SK-N-SH (cell line): ENCODE data around the gene ANAPC16. TPM values are rescaled to one million over a fixed set of nuclear protein-coding genes. Genes with fewer than 3 reads are reported as not detected.

Experiments
- CTCF ChIA-PET: fragments of 300-600, 350-600 bp; formaldehyde crosslinking; extraction: SDS; loops from one replicate; lab custom pipeline; 2021; lab: Yijun Ruan, JAX
- POLR2A ChIA-PET: fragments of 350-600 bp; sonication (Branson Sonifier 250); formaldehyde crosslinking; extraction: SDS; loops from one replicate; lab custom pipeline; 2020; ENCODE audit warnings: antibody characterized with exemption, inconsistent platforms; lab: Yijun Ruan, JAX
- DNase-seq: peaks from one replicate; pipeline ENCODE4 v3.0.0; 2012
- H2AFZ ChIP-seq: fragments of 200-600 bp; sonication (generic); 2 replicates; pipeline ENCODE4 v1.8.1; 2016; ENCODE audit warnings: antibody characterized with exemption, mild to moderate bottlenecking, low read depth
- H3F3A ChIP-seq: fragments of 200-600 bp; sonication (generic); replicated peaks from 2 replicates; pipeline ENCODE3; 2016; ENCODE audit warnings: antibody characterized with exemption, mild to moderate bottlenecking; ENCODE audit not compliant: insufficient read depth
- H3K27ac ChIP-seq, 2 experiments: fragments of 200-500 bp in 1 of 2; fragments of 200-600 bp in 1 of 2; sonication (Bioruptor generic) in 1 of 2; sonication (generic), shearing (Covaris generic) in 1 of 2; 2 replicates each; pipeline versions ENCODE4 v1.5.1 to v1.6.1; 2014 to 2016; ENCODE audit warnings: low read depth in 2 of 2, inconsistent platforms in 1 of 2, low read length in 1 of 2, mild to moderate bottlenecking in 1 of 2, mixed read lengths in 1 of 2
- H3K27me3 ChIP-seq: fragments of 200-600 bp; sonication (generic), shearing (Covaris generic); 2 replicates; pipeline ENCODE4 v1.6.1; 2016; ENCODE audit warnings: mixed run types; ENCODE audit not compliant: insufficient read depth
- H3K36me3 ChIP-seq, 2 experiments: fragments of 200-500 bp in 1 of 2; fragments of 200-600 bp in 1 of 2; sonication (Bioruptor generic) in 1 of 2; sonication (generic) in 1 of 2; replicated peaks in 1 of 2; 2 replicates each; pipeline versions ENCODE3 to v1.5.1; 2014 to 2016; ENCODE audit warnings: low read length in 1 of 2, mild to moderate bottlenecking in 1 of 2; ENCODE audit not compliant: insufficient read depth in 2 of 2, control insufficient read depth in 1 of 2
- H3K4me1 ChIP-seq, 2 experiments: fragments of 200-500 bp in 1 of 2; fragments of 200-600 bp in 1 of 2; sonication (Bioruptor generic) in 1 of 2; sonication (generic), shearing (Covaris generic) in 1 of 2; 2 replicates each; pipeline versions ENCODE4 v1.5.1 to v1.6.1; 2014 to 2016; ENCODE audit warnings: low read depth in 1 of 2, low read length in 1 of 2, mixed run types in 1 of 2; ENCODE audit not compliant: insufficient read depth in 2 of 2, control insufficient read depth in 1 of 2
- H3K4me2 ChIP-seq: fragments of 200-600 bp; sonication (generic), shearing (Covaris generic); 2 replicates; pipeline ENCODE4 v1.6.1; 2017; ENCODE audit warnings: mixed run types
- H3K4me3 ChIP-seq, 2 experiments: fragments of 200-500 bp in 1 of 2; fragments of 200-600 bp in 1 of 2; sonication (Bioruptor generic) in 1 of 2; sonication (generic), shearing (Covaris generic) in 1 of 2; 2 replicates each; pipeline versions ENCODE4 v1.5.1 to v1.8.1; 2014 to 2016; ENCODE audit warnings: low read depth in 2 of 2, inconsistent platforms in 1 of 2, low read length in 1 of 2, mild to moderate bottlenecking in 1 of 2, mixed read lengths in 1 of 2, moderate library complexity in 1 of 2
- H3K79me2 ChIP-seq: fragments of 200-600 bp; sonication (generic); 2 replicates; pipeline ENCODE4 v1.8.1; 2017; ENCODE audit warnings: mild to moderate bottlenecking; ENCODE audit not compliant: insufficient read depth
- H3K9ac ChIP-seq: fragments of 200-600 bp; sonication (generic); 2 replicates; pipeline ENCODE4 v1.6.1; 2017; ENCODE audit warnings: mixed run types
- H3K9me2 ChIP-seq: fragments of 200-600 bp; sonication (generic); 2 replicates; pipeline ENCODE4 v1.6.1; 2017; ENCODE audit warnings: mixed run types
- H3K9me3 ChIP-seq: fragments of 200-600 bp; sonication (generic); 2 replicates; pipeline ENCODE4 v1.6.1; 2017; ENCODE audit warnings: mixed run types, mild to moderate bottlenecking, moderate library complexity
- H4K20me1 ChIP-seq: fragments of 200-600 bp; sonication (generic); 2 replicates; pipeline ENCODE4 v1.6.1; 2017; ENCODE audit warnings: mild to moderate bottlenecking, mixed run types; ENCODE audit not compliant: insufficient read depth
- ELF1 ChIP-seq: IDR thresholded peaks from 2 replicates; pipeline ENCODE4 v1.4.0; 2012
- EP300 ChIP-seq, 2 experiments: IDR thresholded peaks; 2 replicates each; pipeline versions ENCODE4 v1.4.0 to v1.6.1; 2012; ENCODE audit warnings: borderline replicate concordance in 1 of 2, low read depth in 1 of 2, low read length in 1 of 2
- FOSL2 ChIP-seq: IDR thresholded peaks from 2 replicates; pipeline ENCODE4 v1.4.0; 2012; ENCODE audit warnings: low read depth, mild to moderate bottlenecking, moderate library complexity, borderline replicate concordance
- JUND ChIP-seq: IDR thresholded peaks from 2 replicates; pipeline ENCODE4 v1.4.0; 2012
- MXI1 ChIP-seq: IDR thresholded peaks from 2 replicates; pipeline ENCODE4 v1.6.1; 2012; ENCODE audit warnings: mild to moderate bottlenecking, low read depth, low read length, improper control_type of control experiment
- PBX3 ChIP-seq: IDR thresholded peaks from 2 replicates; pipeline ENCODE4; 2012
- RCOR1 ChIP-seq: fragments of 150-350 bp; IDR thresholded peaks from 2 replicates; pipeline ENCODE4 v1.6.1; 2017; ENCODE audit warnings: antibody characterized with exemption, low read length
- TAF1 ChIP-seq: IDR thresholded peaks from 2 replicates; pipeline ENCODE4 v1.6.1; 2012; ENCODE audit warnings: low read depth, mild to moderate bottlenecking, low read length, moderate library complexity, borderline replicate concordance
- TCF12 ChIP-seq: IDR thresholded peaks from 2 replicates; pipeline ENCODE4 v1.4.0; 2012
- USF2 ChIP-seq: fragments of 150-350 bp; IDR thresholded peaks from 2 replicates; pipeline ENCODE4 v1.6.1; 2017; ENCODE audit warnings: antibody characterized with exemption, low read length, low read depth, borderline replicate concordance
- WGBS: methylation state at CpG from one replicate; pipeline ENCODE4 v1.1.6; 2017; ENCODE audit warnings: low lambda C conversion rate; 5-methylcytosine and 5-hydroxymethylcytosine counted together
- polyA plus RNA-seq, 3 experiments: library from polyadenylated mRNA; depleted of rRNA; stranded (reverse); fragments of >200 nt; gene quantifications; 2 replicates each; pipeline ENCODE4 v1.2.3, GENCODE V29; 2012
- TF ChIP-seq, protein P1 (sequence below): fragments of 200-600 bp; sonication (generic); IDR thresholded peaks from 2 replicates; pipeline ENCODE4 v1.6.1; 2017; ENCODE audit warnings: antibody characterized with exemption, mild to moderate bottlenecking, moderate library complexity
- TF ChIP-seq, protein P2 (sequence below): IDR thresholded peaks from 2 replicates; pipeline ENCODE4 v1.4.0; 2012; ENCODE audit warnings: low read depth, borderline replicate concordance
- TF ChIP-seq, protein P3 (sequence below): IDR thresholded peaks from 2 replicates; pipeline ENCODE4 v1.6.1; 2012; ENCODE audit warnings: mild to moderate bottlenecking, low read depth, low read length, moderate library complexity

ANAPC16 gene
- polyA plus RNA-seq, 1 of the 3 experiments (the other 2 are of a cell fraction) = 45.2 TPM

- H3K9me3 ChIP-seq = no peaks in the 10 kb centered on the region
- H3K4me2 ChIP-seq = no peak overlapping the region
- H4K20me1 ChIP-seq = no peaks in the 10 kb centered on the region
- peaks cover 18 to 19% of the 10 kb centered on the region in 2 experiments for H3K36me3 ChIP-seq
- no peak overlapping the region for H3K27ac ChIP-seq
- no peaks in the 10 kb centered on the region for H3K27me3 ChIP-seq
- H2AFZ ChIP-seq = no peak overlapping the region
- peaks cover 0 to 3% of the 10 kb centered on the region in 2 experiments; a peak in 1 of 4 replicates for H3K4me1 ChIP-seq
- H3K79me2 ChIP-seq = no peaks in the 10 kb centered on the region
- no peak overlapping the region for H3K4me3 ChIP-seq
- H3K9me2 ChIP-seq = no peaks in the 10 kb centered on the region
- peaks cover 6% of the 10 kb centered on the region for H3F3A ChIP-seq
- ChIA-PET POLR2A (no interaction called here), CTCF (interaction anchor here (0.7 to 3.4 kb wide), 9 partner anchors 12 to 339 kb away, joined by 3 to 18 read pairs (median 3); partner anchors contain the start of gene DDIT4)
- no peak for DNase-seq
- 93% methylated on average over 6 of the region's 6 CpGs for WGBS
- TF ChIP-seq FOSL2 (no peak), USF2 (no peak), TCF12 (no peak), TAF1 (no peak), RCOR1 (no peak), PBX3 (no peak), ELF1 (no peak), EP300 (IDR thresholded peaks at IDR 0.05; ENCODE audit: borderline replicate concordance in 1 of 2, low read depth in 1 of 2, low read length in 1 of 2) (no peak)
- TF ChIP-seq, protein P1, sequence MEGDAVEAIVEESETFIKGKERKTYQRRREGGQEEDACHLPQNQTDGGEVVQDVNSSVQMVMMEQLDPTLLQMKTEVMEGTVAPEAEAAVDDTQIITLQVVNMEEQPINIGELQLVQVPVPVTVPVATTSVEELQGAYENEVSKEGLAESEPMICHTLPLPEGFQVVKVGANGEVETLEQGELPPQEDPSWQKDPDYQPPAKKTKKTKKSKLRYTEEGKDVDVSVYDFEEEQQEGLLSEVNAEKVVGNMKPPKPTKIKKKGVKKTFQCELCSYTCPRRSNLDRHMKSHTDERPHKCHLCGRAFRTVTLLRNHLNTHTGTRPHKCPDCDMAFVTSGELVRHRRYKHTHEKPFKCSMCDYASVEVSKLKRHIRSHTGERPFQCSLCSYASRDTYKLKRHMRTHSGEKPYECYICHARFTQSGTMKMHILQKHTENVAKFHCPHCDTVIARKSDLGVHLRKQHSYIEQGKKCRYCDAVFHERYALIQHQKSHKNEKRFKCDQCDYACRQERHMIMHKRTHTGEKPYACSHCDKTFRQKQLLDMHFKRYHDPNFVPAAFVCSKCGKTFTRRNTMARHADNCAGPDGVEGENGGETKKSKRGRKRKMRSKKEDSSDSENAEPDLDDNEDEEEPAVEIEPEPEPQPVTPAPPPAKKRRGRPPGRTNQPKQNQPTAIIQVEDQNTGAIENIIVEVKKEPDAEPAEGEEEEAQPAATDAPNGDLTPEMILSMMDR = no peak
- no peak overlapping the region for H3K9ac ChIP-seq
These were observed 19.9 kb downstream of the ANAPC16 start for GRCh38 chr10:72235544-72236279.

DNA sequence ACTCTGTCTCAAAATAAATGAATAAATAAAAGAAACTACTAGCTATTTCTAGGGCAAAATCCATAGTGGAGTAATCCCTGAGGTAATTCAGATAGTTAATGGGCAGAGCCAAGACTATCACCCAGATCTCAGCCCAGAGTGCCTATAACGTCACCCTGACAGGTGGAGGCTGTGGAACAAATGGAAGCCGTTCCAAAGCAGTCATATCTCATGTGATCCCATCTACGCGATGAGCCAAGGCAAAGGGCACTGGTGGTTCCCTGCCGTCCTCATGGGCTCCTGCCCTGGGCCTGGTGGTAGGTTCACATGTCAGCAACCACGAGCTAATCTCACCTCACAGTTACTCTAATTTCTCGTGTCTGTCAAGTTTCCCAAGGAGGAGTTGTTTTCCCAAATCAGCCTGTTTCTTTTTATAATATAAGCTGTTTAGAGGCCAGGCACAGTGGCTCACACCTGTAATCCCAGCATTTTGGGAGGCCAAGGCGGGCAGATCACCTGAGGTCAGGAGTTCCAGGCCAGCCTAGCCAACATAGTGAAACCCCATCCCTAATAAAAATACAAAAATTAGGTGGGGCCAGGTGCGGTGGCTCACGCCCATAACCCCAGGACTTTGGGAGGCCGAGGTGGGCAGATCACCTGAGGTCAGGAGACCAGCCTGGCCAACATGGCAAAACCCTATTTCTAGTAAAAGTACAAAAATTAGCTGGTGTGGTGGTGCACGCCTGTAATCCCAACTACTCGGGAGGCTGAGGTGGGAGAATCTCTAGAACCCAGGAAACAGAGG is 22.8 kb downstream of the ANAPC16 start:
- WGBS = 92% methylated on average over 10 of the region's 13 CpGs
- Histone ChIP-seq H3K79me2 (no peaks in the 10 kb centered on the region), H3K27ac (no peak overlapping the region), H3F3A (peaks cover 6% of the 10 kb centered on the region), H3K27me3 (no peaks in the 10 kb centered on the region), H2AFZ (no peak overlapping the region), H4K20me1 (no peaks in the 10 kb centered on the region), H3K4me3 (no peak overlapping the region), H3K4me1 (no peaks in the 10 kb centered on the region; a peak in 1 of 4 replicates), H3K9me2 (no peaks in the 10 kb centered on the region), H3K9me3 (no peaks in the 10 kb centered on the region), H3K4me2 (no peak overlapping the region), H3K36me3 (peaks cover 8 to 12% of the 10 kb centered on the region in 2 experiments), H3K9ac (no peak overlapping the region)
- no peak for DNase-seq
- ChIA-PET CTCF (interaction anchor here (0.6 to 3.4 kb wide), 5 partner anchors 9 to 343 kb away, joined by 3 to 18 read pairs (median 3); partner anchors contain the start of gene DDIT4), POLR2A (no interaction called here)
- TF ChIP-seq TCF12 (no peak), TAF1 (no peak), JUND (no peak), MXI1 (no peak)
- TF ChIP-seq, protein P2, sequence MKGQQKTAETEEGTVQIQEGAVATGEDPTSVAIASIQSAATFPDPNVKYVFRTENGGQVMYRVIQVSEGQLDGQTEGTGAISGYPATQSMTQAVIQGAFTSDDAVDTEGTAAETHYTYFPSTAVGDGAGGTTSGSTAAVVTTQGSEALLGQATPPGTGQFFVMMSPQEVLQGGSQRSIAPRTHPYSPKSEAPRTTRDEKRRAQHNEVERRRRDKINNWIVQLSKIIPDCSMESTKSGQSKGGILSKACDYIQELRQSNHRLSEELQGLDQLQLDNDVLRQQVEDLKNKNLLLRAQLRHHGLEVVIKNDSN = no peak
- TF ChIP-seq, protein P3, sequence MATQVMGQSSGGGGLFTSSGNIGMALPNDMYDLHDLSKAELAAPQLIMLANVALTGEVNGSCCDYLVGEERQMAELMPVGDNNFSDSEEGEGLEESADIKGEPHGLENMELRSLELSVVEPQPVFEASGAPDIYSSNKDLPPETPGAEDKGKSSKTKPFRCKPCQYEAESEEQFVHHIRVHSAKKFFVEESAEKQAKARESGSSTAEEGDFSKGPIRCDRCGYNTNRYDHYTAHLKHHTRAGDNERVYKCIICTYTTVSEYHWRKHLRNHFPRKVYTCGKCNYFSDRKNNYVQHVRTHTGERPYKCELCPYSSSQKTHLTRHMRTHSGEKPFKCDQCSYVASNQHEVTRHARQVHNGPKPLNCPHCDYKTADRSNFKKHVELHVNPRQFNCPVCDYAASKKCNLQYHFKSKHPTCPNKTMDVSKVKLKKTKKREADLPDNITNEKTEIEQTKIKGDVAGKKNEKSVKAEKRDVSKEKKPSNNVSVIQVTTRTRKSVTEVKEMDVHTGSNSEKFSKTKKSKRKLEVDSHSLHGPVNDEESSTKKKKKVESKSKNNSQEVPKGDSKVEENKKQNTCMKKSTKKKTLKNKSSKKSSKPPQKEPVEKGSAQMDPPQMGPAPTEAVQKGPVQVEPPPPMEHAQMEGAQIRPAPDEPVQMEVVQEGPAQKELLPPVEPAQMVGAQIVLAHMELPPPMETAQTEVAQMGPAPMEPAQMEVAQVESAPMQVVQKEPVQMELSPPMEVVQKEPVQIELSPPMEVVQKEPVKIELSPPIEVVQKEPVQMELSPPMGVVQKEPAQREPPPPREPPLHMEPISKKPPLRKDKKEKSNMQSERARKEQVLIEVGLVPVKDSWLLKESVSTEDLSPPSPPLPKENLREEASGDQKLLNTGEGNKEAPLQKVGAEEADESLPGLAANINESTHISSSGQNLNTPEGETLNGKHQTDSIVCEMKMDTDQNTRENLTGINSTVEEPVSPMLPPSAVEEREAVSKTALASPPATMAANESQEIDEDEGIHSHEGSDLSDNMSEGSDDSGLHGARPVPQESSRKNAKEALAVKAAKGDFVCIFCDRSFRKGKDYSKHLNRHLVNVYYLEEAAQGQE = no peak
